ENCODE data around the gene PROC.

Gene PROC

DNA sequence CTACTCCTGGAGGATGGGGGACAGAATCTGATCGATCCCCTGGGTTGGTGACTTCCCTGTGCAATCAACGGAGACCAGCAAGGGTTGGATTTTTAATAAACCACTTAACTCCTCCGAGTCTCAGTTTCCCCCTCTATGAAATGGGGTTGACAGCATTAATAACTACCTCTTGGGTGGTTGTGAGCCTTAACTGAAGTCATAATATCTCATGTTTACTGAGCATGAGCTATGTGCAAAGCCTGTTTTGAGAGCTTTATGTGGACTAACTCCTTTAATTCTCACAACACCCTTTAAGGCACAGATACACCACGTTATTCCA lies 844 bp downstream of the PROC start:
- H3K36me3 ChIP-seq (ENCODE audit: control insufficient read depth in 4 of 4, insufficient read depth in 4 of 4, low read length in 3 of 4): no peaks in the 10 kb centered on the region
- ChIA-PET CTCF (interaction anchor here (1.0 to 1.4 kb wide), 5 partner anchors 10 to 67 kb away, joined by 3 to 4 read pairs (median 3); no protein-coding TSS in a partner anchor), POLR2A (no interaction called here)
- H3K4me3 ChIP-seq (ENCODE audit: control insufficient read depth in 1 of 7, extremely low read depth in 1 of 7, insufficient read depth in 4 of 7, low read depth in 2 of 7, low read length in 6 of 7): no peak overlapping the region
- H3K4me1 ChIP-seq (ENCODE audit: control extremely low read depth in 1 of 4, control insufficient read depth in 4 of 4, insufficient read depth in 4 of 4, low read length in 3 of 4): peaks cover 0 to 52% (median 37%) of the 10 kb centered on the region in 4 experiments
- H3K9me3 ChIP-seq (ENCODE audit: control extremely low read depth in 1 of 5, control insufficient read depth in 4 of 5, insufficient read depth in 2 of 5, low read depth in 1 of 5, low read length in 4 of 5): no peaks in the 10 kb centered on the region
- no peak for DNase-seq
- H3K27me3 ChIP-seq (replicated peaks in 2 of 5; ENCODE audit: control insufficient read depth in 4 of 5, insufficient read depth in 5 of 5, low read length in 4 of 5): peaks cover 0 to 24% (median 0%) of the 10 kb centered on the region in 5 experiments
- no peak overlapping the region for H3K27ac ChIP-seq (ENCODE audit: insufficient read depth in 1 of 2, low read depth in 1 of 2, low read length in 2 of 2, poor library complexity in 1 of 2, severe bottlenecking in 2 of 2)
- WGBS (ENCODE audit: insufficient coverage): 94% methylated on average over 3 of the region's 4 CpGs

DNA sequence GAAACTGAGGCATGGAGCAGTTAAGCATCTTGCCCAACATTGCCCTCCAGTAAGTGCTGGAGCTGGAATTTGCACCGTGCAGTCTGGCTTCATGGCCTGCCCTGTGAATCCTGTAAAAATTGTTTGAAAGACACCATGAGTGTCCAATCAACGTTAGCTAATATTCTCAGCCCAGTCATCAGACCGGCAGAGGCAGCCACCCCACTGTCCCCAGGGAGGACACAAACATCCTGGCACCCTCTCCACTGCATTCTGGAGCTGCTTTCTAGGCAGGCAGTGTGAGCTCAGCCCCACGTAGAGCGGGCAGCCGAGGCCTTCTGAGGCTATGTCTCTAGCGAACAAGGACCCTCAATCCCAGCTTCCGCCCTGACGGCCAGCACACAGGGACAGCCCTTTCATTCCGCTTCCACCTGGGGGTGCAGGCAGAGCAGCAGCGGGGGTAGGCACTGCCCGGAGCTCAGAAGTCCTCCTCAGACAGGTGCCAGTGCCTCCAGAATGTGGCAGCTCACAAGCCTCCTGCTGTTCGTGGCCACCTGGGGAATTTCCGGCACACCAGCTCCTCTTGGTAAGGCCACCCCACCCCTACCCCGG lies 1.3 kb downstream of the PROC start:
- ChIA-PET CTCF (interaction anchor here (1.0 to 1.4 kb wide), 3 partner anchors 11 to 67 kb away, joined by 3 to 4 read pairs (median 4); no protein-coding TSS in a partner anchor), POLR2A (no interaction called here)
- H3K27me3 ChIP-seq (replicated peaks in 2 of 5; ENCODE audit: control insufficient read depth in 4 of 5, insufficient read depth in 5 of 5, low read length in 4 of 5): peaks cover 0 to 24% (median 0%) of the 10 kb centered on the region in 5 experiments
- H3K27ac ChIP-seq (ENCODE audit: insufficient read depth in 1 of 2, low read depth in 1 of 2, low read length in 2 of 2, poor library complexity in 1 of 2, severe bottlenecking in 2 of 2): no peak overlapping the region
- no peaks in the 10 kb centered on the region for H3K36me3 ChIP-seq (ENCODE audit: control insufficient read depth in 4 of 4, insufficient read depth in 4 of 4, low read length in 3 of 4)
- no peaks in the 10 kb centered on the region for H3K9me3 ChIP-seq (ENCODE audit: control extremely low read depth in 1 of 5, control insufficient read depth in 4 of 5, insufficient read depth in 2 of 5, low read depth in 1 of 5, low read length in 4 of 5)
- peaks cover 0 to 47% (median 38%) of the 10 kb centered on the region in 4 experiments for H3K4me1 ChIP-seq (ENCODE audit: control extremely low read depth in 1 of 4, control insufficient read depth in 4 of 4, insufficient read depth in 4 of 4, low read length in 3 of 4)
- no peak overlapping the region for H3K4me3 ChIP-seq (ENCODE audit: control insufficient read depth in 1 of 7, extremely low read depth in 1 of 7, insufficient read depth in 4 of 7, low read depth in 2 of 7, low read length in 6 of 7)
- no peak for DNase-seq
- 98% methylated on average over 15 of the region's 15 CpGs for WGBS (ENCODE audit: insufficient coverage)

DNA sequence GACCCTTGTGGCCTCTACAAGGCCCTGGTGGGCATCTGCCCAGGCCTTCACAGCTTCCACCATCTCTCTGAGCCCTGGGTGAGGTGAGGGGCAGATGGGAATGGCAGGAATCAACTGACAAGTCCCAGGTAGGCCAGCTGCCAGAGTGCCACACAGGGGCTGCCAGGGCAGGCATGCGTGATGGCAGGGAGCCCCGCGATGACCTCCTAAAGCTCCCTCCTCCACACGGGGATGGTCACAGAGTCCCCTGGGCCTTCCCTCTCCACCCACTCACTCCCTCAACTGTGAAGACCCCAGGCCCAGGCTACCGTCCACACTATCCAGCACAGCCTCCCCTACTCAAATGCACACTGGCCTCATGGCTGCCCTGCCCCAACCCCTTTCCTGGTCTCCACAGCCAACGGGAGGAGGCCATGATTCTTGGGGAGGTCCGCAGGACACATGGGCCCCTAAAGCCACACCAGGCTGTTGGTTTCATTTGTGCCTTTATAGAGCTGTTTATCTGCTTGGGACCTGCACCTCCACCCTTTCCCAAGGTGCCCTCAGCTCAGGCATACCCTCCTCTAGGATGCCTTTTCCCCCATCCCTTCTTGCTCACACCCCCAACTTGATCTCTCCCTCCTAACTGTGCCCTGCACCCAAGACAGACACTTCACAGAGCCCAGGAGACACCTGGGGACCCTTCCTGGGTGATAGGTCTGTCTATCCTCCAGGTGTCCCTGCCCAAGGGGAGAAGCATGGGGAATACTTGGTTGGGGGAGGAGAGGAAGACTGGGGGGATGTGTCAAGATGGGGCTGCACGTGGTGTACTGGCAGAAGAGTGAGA lies 2.0 kb downstream of the PROC start:
- H3K4me3 ChIP-seq (ENCODE audit: control insufficient read depth in 1 of 7, extremely low read depth in 1 of 7, insufficient read depth in 4 of 7, low read depth in 2 of 7, low read length in 6 of 7): no peak overlapping the region
- 79% methylated on average over 6 of the region's 8 CpGs for WGBS (ENCODE audit: insufficient coverage)
- ChIA-PET CTCF (interaction anchor here (1.4 kb wide), 2 partner anchors 12 to 34 kb away, joined by 4 read pairs; no protein-coding TSS in a partner anchor), POLR2A (no interaction called here)
- no peak for DNase-seq
- peaks cover 0 to 24% (median 0%) of the 10 kb centered on the region in 5 experiments for H3K27me3 ChIP-seq (replicated peaks in 2 of 5; ENCODE audit: control insufficient read depth in 4 of 5, insufficient read depth in 5 of 5, low read length in 4 of 5)
- H3K27ac ChIP-seq (ENCODE audit: insufficient read depth in 1 of 2, low read depth in 1 of 2, low read length in 2 of 2, poor library complexity in 1 of 2, severe bottlenecking in 2 of 2): no peak overlapping the region
- peaks cover 0 to 44% (median 39%) of the 10 kb centered on the region in 4 experiments for H3K4me1 ChIP-seq (ENCODE audit: control extremely low read depth in 1 of 4, control insufficient read depth in 4 of 4, insufficient read depth in 4 of 4, low read length in 3 of 4)
- H3K36me3 ChIP-seq (ENCODE audit: control insufficient read depth in 4 of 4, insufficient read depth in 4 of 4, low read length in 3 of 4): no peaks in the 10 kb centered on the region
- no peaks in the 10 kb centered on the region for H3K9me3 ChIP-seq (ENCODE audit: control extremely low read depth in 1 of 5, control insufficient read depth in 4 of 5, insufficient read depth in 2 of 5, low read depth in 1 of 5, low read length in 4 of 5)

DNA sequence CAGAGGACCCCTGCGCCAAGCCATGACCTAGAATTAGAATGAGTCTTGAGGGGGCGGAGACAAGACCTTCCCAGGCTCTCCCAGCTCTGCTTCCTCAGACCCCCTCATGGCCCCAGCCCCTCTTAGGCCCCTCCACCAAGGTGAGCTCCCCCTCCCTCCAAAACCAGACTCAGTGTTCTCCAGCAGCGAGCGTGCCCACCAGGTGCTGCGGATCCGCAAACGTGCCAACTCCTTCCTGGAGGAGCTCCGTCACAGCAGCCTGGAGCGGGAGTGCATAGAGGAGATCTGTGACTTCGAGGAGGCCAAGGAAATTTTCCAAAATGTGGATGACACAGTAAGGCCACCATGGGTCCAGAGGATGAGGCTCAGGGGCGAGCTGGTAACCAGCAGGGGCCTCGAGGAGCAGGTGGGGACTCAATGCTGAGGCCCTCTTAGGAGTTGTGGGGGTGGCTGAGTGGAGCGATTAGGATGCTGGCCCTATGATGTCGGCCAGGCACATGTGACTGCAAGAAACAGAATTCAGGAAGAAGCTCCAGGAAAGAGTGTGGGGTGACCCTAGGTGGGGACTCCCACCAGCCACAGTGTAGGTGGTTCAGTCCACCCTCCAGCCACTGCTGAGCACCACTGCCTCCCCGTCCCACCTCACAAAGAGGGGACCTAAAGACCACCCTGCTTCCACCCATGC lies 3.0 kb downstream of the PROC start:
- CTCF ChIA-PET: no interaction called here
- H3K9me3 ChIP-seq (ENCODE audit: control extremely low read depth in 1 of 5, control insufficient read depth in 4 of 5, insufficient read depth in 2 of 5, low read depth in 1 of 5, low read length in 4 of 5): no peaks in the 10 kb centered on the region
- POLR2A ChIA-PET: no interaction called here
- DNase-seq: no peak
- WGBS (ENCODE audit: insufficient coverage): 96% methylated on average over 14 of the region's 15 CpGs
- no peak overlapping the region for H3K4me3 ChIP-seq (ENCODE audit: control insufficient read depth in 1 of 7, extremely low read depth in 1 of 7, insufficient read depth in 4 of 7, low read depth in 2 of 7, low read length in 6 of 7)
- H3K27me3 ChIP-seq (replicated peaks in 2 of 5; ENCODE audit: control insufficient read depth in 4 of 5, insufficient read depth in 5 of 5, low read length in 4 of 5): peaks cover 0 to 24% (median 0%) of the 10 kb centered on the region in 5 experiments
- no peaks in the 10 kb centered on the region for H3K36me3 ChIP-seq (ENCODE audit: control insufficient read depth in 4 of 4, insufficient read depth in 4 of 4, low read length in 3 of 4)
- peaks cover 0 to 34% (median 29%) of the 10 kb centered on the region in 4 experiments for H3K4me1 ChIP-seq (ENCODE audit: control extremely low read depth in 1 of 4, control insufficient read depth in 4 of 4, insufficient read depth in 4 of 4, low read length in 3 of 4)
- H3K27ac ChIP-seq (ENCODE audit: insufficient read depth in 1 of 2, low read depth in 1 of 2, low read length in 2 of 2, poor library complexity in 1 of 2, severe bottlenecking in 2 of 2): no peak overlapping the region

DNA sequence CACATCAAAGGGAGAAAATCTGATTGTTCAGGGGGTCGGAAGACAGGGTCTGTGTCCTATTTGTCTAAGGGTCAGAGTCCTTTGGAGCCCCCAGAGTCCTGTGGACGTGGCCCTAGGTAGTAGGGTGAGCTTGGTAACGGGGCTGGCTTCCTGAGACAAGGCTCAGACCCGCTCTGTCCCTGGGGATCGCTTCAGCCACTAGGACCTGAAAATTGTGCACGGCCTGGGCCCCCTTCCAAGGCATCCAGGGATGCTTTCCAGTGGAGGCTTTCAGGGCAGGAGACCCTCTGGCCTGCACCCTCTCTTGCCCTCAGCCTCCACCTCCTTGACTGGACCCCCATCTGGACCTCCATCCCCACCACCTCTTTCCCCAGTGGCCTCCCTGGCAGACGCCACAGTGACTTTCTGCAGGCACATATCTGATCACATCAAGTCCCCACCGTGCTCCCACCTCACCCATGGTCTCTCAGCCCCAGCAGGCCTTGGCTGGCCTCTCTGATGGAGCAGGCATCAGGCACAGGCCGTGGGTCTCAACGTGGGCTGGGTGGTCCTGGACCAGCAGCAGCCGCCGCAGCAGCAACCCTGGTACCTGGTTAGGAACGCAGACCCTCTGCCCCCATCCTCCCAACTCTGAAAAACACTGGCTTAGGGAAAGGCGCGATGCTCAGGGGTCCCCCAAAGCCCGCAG lies 3.8 kb downstream of the PROC start:
- 70% methylated on average over 11 of the region's 16 CpGs for WGBS (ENCODE audit: insufficient coverage)
- no peak for DNase-seq
- Histone ChIP-seq H3K27me3 (replicated peaks in 2 of 5; ENCODE audit: control insufficient read depth in 4 of 5, insufficient read depth in 5 of 5, low read length in 4 of 5) (peaks cover 0 to 24% (median 0%) of the 10 kb centered on the region in 5 experiments), H3K36me3 (ENCODE audit: control insufficient read depth in 4 of 4, insufficient read depth in 4 of 4, low read length in 3 of 4) (no peaks in the 10 kb centered on the region), H3K4me1 (ENCODE audit: control extremely low read depth in 1 of 4, control insufficient read depth in 4 of 4, insufficient read depth in 4 of 4, low read length in 3 of 4) (peaks cover 0 to 26% (median 22%) of the 10 kb centered on the region in 4 experiments), H3K4me3 (ENCODE audit: control insufficient read depth in 1 of 7, extremely low read depth in 1 of 7, insufficient read depth in 4 of 7, low read depth in 2 of 7, low read length in 6 of 7) (peak overlapping the region in 1 of 7 experiments; percentile 77), H3K9me3 (ENCODE audit: control extremely low read depth in 1 of 5, control insufficient read depth in 4 of 5, insufficient read depth in 2 of 5, low read depth in 1 of 5, low read length in 4 of 5) (no peaks in the 10 kb centered on the region), H3K27ac (ENCODE audit: insufficient read depth in 1 of 2, low read depth in 1 of 2, low read length in 2 of 2, poor library complexity in 1 of 2, severe bottlenecking in 2 of 2) (no peak overlapping the region)
- POLR2A ChIA-PET: no interaction called here
- CTCF ChIA-PET: interaction anchor here (1.6 kb wide), 1 partner anchor 57 kb away, joined by 6 read pairs; no protein-coding TSS in a partner anchor

DNA sequence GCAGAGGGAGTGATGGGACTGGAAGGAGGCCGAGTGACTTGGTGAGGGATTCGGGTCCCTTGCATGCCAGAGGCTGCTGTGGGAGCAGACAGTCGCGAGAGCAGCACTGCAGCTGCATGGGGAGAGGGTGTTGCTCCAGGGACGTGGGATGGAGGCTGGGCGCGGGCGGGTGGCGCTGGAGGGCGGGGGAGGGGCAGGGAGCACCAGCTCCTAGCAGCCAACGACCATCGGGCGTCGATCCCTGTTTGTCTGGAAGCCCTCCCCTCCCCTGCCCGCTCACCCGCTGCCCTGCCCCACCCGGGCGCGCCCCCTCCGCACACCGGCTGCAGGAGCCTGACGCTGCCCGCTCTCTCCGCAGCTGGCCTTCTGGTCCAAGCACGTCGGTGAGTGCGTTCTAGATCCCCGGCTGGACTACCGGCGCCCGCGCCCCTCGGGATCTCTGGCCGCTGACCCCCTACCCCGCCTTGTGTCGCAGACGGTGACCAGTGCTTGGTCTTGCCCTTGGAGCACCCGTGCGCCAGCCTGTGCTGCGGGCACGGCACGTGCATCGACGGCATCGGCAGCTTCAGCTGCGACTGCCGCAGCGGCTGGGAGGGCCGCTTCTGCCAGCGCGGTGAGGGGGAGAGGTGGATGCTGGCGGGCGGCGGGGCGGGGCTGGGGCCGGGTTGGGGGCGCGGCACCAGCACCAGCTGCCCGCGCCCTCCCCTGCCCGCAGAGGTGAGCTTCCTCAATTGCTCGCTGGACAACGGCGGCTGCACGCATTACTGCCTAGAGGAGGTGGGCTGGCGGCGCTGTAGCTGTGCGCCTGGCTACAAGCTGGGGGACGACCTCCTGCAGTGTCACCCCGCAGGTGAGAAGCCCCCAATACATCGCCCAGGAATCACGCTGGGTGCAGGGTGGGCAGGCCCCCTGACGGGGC lies 4.6 kb downstream of the PROC start:
- Histone ChIP-seq H3K4me3 (ENCODE audit: control insufficient read depth in 1 of 7, extremely low read depth in 1 of 7, insufficient read depth in 4 of 7, low read depth in 2 of 7, low read length in 6 of 7) (peak overlapping the region; percentile 13 to 77 (median 59)), H3K36me3 (ENCODE audit: control insufficient read depth in 4 of 4, insufficient read depth in 4 of 4, low read length in 3 of 4) (no peaks in the 10 kb centered on the region), H3K9me3 (ENCODE audit: control extremely low read depth in 1 of 5, control insufficient read depth in 4 of 5, insufficient read depth in 2 of 5, low read depth in 1 of 5, low read length in 4 of 5) (no peaks in the 10 kb centered on the region), H3K27me3 (replicated peaks in 2 of 5; ENCODE audit: control insufficient read depth in 4 of 5, insufficient read depth in 5 of 5, low read length in 4 of 5) (peaks cover 0 to 24% (median 0%) of the 10 kb centered on the region in 5 experiments), H3K27ac (ENCODE audit: insufficient read depth in 1 of 2, low read depth in 1 of 2, low read length in 2 of 2, poor library complexity in 1 of 2, severe bottlenecking in 2 of 2) (no peak overlapping the region), H3K4me1 (ENCODE audit: control extremely low read depth in 1 of 4, control insufficient read depth in 4 of 4, insufficient read depth in 4 of 4, low read length in 3 of 4) (peaks cover 0 to 23% (median 17%) of the 10 kb centered on the region in 4 experiments)
- DNase-seq: peak; percentile 63 to 92 (median 82)
- WGBS (ENCODE audit: insufficient coverage): 5% methylated on average over 61 of the region's 73 CpGs
- ChIA-PET CTCF (interaction anchor here (0.6 to 3.3 kb wide), 6 partner anchors 8 to 99 kb away, joined by 3 to 26 read pairs (median 6); no protein-coding TSS in a partner anchor), POLR2A (interaction anchor here (0.6 kb wide), 2 partner anchors 34 to 40 kb away, joined by 3 read pairs; no protein-coding TSS in a partner anchor)

Measured in common myeloid progenitor, CD34-positive (primary cell).